ENCODE data around the gene GTF2F2.

DNA sequence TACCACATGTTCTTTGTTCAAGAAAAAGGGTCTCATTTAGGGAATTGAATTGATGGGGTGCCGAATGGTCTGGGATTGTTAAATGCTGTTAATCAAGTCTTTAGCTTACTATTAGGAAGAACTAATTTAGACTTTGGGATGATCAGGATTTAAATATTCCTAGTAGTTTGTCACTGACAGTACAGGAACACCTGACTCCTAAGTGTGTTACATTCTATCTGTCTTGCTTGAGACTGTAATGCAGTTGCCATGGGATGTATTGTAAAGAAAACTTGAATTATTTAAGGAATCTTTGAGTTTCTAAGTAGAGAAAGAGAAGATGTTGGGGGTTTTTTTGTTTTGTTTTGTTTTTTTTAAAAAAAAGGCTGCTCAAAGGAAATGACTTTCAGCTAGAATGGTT is 98.4 kb downstream of the GTF2F2 start:
- TF ChIP-seq POLR2A (IDR thresholded peaks at IDR 0.05) (no peak), POLR2AphosphoS5 (IDR thresholded peaks at IDR 0.05) (no peak)

Measured in spleen (tissue), 3 donors.